Left lung (tissue), 10 donors: ENCODE results near the gene SPC24. TPM values are rescaled to one million over a fixed set of nuclear protein-coding genes. Genes with fewer than 3 reads are reported as not detected.
"Not testable (repeated sequence)": the region's sequence is repeated elsewhere in the genome, so short reads cannot be mapped to it uniquely, and the experiment has no call there.

ENCODE experiments used
- ATAC-seq: fragments of 200-7000 bp; cut with Tn5 transposase; one replicate; pipeline ENCODE4 v1.9.1; 2020; ENCODE audit warnings: moderate library complexity
- DNase-seq, 4 donors: peaks; one replicate each; pipeline ENCODE4 v3.0.0-alpha.2; 2013 to 2020
- H3K27ac ChIP-seq, 2 donors: fragments of 200-600 bp; sonication (generic) in 1 of 2; one replicate each; pipeline versions ENCODE4 v1.5.0 to v1.8.0; 2020 to 2021
- H3K27me3 ChIP-seq, 2 donors: fragments of 200-600 bp; sonication (generic) in 1 of 2; one replicate each; pipeline versions ENCODE4 v1.5.0 to v1.8.0; 2020 to 2021
- H3K36me3 ChIP-seq, 2 donors: fragments of 200-600 bp; sonication (generic) in 1 of 2; one replicate each; pipeline versions ENCODE4 v1.5.0 to v1.8.0; 2020 to 2021
- H3K4me1 ChIP-seq, 2 donors: fragments of 200-600 bp; one replicate each; pipeline ENCODE4 v1.8.0; 2021
- H3K4me3 ChIP-seq, 2 donors: fragments of 200-600 bp; sonication (generic) in 1 of 2; one replicate each; pipeline versions ENCODE4 v1.5.0 to v1.8.0; 2020 to 2021; ENCODE audit warnings: mild to moderate bottlenecking in 1 of 2
- H3K9me3 ChIP-seq, 2 donors: fragments of 200-600 bp; sonication (generic) in 1 of 2; one replicate each; pipeline versions ENCODE4 v1.5.0 to v1.8.0; 2020 to 2021
- intact Hi-C, 2 donors: fragments of 100-400 bp; cut with DNase I; formaldehyde crosslinking; loops; one replicate each; pipeline versions ENCODE4 v1.11.2 to v1.14.2; 2022
- polyA plus RNA-seq, 6 donors: library from polyadenylated mRNA; unstranded; fragments of 120-200 nt; gene quantifications; one replicate each; pipeline ENCODE4 v1.2.1, GENCODE V29; 2013; ENCODE audit not compliant: insufficient read length in 6 of 6
- total RNA-seq, 2 donors: library from RNA; stranded (reverse); fragmentation: NEBNext Ultra II Directional; extraction: Animal tissue kit (Norgen Biotek cat#: 25700); gene quantifications; one replicate each; pipeline ENCODE4 v1.2.1, GENCODE V29; 2021
- TF ChIP-seq, protein P1 (sequence below), 2 donors: fragments of 200-600 bp; sonication (generic) in 1 of 2; IDR thresholded peaks; one replicate each; pipeline versions ENCODE4 v1.5.0 to v1.8.0; 2021; ENCODE audit warnings: antibody characterized with exemption in 2 of 2
- donor health status: DM: no; HTN: yes; CAD: no.
- donor health status: DM: no; HTN: no; CAD: no.

Gene SPC24
- total and polyA plus RNA-seq, 8 donors, result 5.4 to 40.2 (median 20.3) TPM

- H3K36me3 ChIP-seq, result peaks cover 0 to 97% of the 10 kb centered on the region in 2 donors
- intact Hi-C loops, result no loop called here
- no peaks in the 10 kb centered on the region for H3K9me3 ChIP-seq
- DNase-seq (no peak), ATAC-seq (peak; percentile 10)
- peaks cover 0 to 22% of the 10 kb centered on the region in 2 donors for H3K4me1 ChIP-seq
- no peak overlapping the region for H3K4me3 ChIP-seq
- H3K27me3 ChIP-seq, result no peaks in the 10 kb centered on the region
- TF ChIP-seq, protein P1, sequence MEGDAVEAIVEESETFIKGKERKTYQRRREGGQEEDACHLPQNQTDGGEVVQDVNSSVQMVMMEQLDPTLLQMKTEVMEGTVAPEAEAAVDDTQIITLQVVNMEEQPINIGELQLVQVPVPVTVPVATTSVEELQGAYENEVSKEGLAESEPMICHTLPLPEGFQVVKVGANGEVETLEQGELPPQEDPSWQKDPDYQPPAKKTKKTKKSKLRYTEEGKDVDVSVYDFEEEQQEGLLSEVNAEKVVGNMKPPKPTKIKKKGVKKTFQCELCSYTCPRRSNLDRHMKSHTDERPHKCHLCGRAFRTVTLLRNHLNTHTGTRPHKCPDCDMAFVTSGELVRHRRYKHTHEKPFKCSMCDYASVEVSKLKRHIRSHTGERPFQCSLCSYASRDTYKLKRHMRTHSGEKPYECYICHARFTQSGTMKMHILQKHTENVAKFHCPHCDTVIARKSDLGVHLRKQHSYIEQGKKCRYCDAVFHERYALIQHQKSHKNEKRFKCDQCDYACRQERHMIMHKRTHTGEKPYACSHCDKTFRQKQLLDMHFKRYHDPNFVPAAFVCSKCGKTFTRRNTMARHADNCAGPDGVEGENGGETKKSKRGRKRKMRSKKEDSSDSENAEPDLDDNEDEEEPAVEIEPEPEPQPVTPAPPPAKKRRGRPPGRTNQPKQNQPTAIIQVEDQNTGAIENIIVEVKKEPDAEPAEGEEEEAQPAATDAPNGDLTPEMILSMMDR (IDR thresholded peaks at IDR 0.05), result no peak
- H3K27ac ChIP-seq, result no peak overlapping the region
Measured at GRCh38 chr19:11102944-11103343, 52.6 kb downstream of the SPC24 start.

GRCh38 chr19:11101057-11101456 is 54.5 kb downstream of the SPC24 start:
- intact Hi-C loops, result no loop called here
- H3K9me3 ChIP-seq, result no peaks in the 10 kb centered on the region
- TF ChIP-seq, protein P1 (IDR thresholded peaks at IDR 0.05), result no peak
- H3K4me1 ChIP-seq, result peaks cover 12 to 41% of the 10 kb centered on the region in 2 donors
- H3K27ac ChIP-seq, result no peak overlapping the region
- no peak for DNase-seq
- ATAC-seq, result no peak
- peaks cover 0 to 97% of the 10 kb centered on the region in 2 donors for H3K36me3 ChIP-seq
- no peaks in the 10 kb centered on the region for H3K27me3 ChIP-seq
- H3K4me3 ChIP-seq, result no peak overlapping the region

DNA sequence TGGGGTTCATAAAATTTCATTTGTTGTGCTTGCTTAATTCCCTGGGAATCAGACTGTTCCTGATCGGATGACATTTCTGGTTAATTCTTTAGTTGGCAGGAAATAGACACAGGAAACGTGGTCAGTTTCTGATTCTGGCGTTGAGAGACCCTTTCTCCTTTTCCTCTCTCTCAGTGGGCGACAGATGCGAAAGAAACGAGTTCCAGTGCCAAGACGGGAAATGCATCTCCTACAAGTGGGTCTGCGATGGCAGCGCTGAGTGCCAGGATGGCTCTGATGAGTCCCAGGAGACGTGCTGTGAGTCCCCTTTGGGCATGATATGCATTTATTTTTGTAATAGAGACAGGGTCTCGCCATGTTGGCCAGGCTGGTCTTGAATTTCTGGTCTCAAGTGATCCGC is 55.5 kb downstream of the SPC24 start:
- TF ChIP-seq, protein P1 (IDR thresholded peaks at IDR 0.05), result no peak
- intact Hi-C loops, result no loop called here
- Histone ChIP-seq H3K4me1 (peaks cover 21 to 51% of the 10 kb centered on the region in 2 donors), H3K9me3 (no peaks in the 10 kb centered on the region), H3K27ac (no peak overlapping the region), H3K27me3 (no peaks in the 10 kb centered on the region), H3K36me3 (peaks cover 0 to 97% of the 10 kb centered on the region in 2 donors), H3K4me3 (no peak overlapping the region)
- no peak for DNase-seq
- no peak for ATAC-seq

DNA sequence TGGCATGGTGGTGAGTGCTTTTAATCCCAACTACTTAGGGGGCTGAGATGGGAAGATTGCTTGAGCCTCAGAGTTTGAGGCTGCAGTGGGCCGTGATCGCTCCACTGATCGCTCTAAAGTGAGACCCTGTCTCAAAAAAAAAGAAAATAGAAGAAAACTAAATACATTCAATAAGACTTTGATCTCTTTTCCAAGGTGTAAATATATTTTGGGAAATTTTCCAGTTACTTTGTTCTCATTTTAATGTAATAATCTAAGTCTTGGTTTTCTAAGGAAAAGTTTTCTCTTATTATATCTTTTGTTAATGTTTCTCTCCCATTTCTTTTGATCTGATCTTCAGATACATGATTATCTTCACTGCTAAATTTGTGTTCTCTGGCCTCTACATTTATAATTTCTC is 56.7 kb downstream of the SPC24 start:
- peaks cover 30 to 63% of the 10 kb centered on the region in 2 donors for H3K4me1 ChIP-seq

GRCh38 chr19:11098327-11098726 is 57.3 kb downstream of the SPC24 start:
- Histone ChIP-seq H3K27ac (no peak overlapping the region), H3K27me3 (no peaks in the 10 kb centered on the region), H3K4me3 (no peak overlapping the region), H3K36me3 (peaks cover 0 to 94% of the 10 kb centered on the region in 2 donors), H3K9me3 (no peaks in the 10 kb centered on the region), H3K4me1 (peaks cover 31 to 68% of the 10 kb centered on the region in 2 donors)
- intact Hi-C loops, result no loop called here
- TF ChIP-seq, protein P1 (IDR thresholded peaks at IDR 0.05), result no peak
- ATAC-seq (no peak), DNase-seq (no peak)

More for the DNA sequence above, 56.7 kb downstream of the SPC24 start:
- intact Hi-C loops, result no loop called here
- no peak overlapping the region for H3K4me3 ChIP-seq
- H3K27me3 ChIP-seq, result no peaks in the 10 kb centered on the region
- H3K9me3 ChIP-seq, result no peaks in the 10 kb centered on the region
- TF ChIP-seq, protein P1 (IDR thresholded peaks at IDR 0.05), result no peak
- DNase-seq (no peak), ATAC-seq (no peak)
- no peak overlapping the region for H3K27ac ChIP-seq
- H3K36me3 ChIP-seq, result peaks cover 0 to 94% of the 10 kb centered on the region in 2 donors

DNA sequence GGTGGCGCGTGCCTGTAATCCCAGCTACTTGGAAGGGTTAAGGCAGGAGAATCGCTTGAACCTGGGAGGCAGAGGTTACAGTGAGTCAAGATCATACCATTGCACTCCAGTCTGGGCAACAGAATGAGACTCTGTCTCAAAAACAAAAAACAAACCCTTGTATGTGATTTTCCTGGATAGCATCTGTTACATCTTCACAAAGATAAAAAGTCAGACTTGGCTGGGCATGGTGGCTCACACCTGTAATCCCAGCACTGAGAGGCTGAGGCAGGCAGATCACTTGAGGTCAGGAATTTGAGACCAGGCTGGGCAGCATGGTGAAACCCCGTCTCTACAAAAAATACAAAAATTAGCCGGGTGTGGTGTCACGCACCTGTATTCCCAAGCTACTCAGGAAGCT is 58.2 kb downstream of the SPC24 start:
- DNase-seq, H3K27me3 ChIP-seq, H3K4me3 ChIP-seq, H3K9me3 ChIP-seq, ATAC-seq, intact Hi-C loops: not testable (repeated sequence)
- Histone ChIP-seq H3K4me1 (peaks cover 32 to 78% of the 10 kb centered on the region in 2 donors), H3K36me3 (peaks cover 0 to 85% of the 10 kb centered on the region in 2 donors), H3K27ac (peak overlapping the region in 1 of 2 donors; percentile 98)
